Measurements from ENCODE around the gene SCO2.
A peak's percentile ranks its signal among the peaks of the same experiment; 100 is the strongest.

The SCO2 gene

DNA sequence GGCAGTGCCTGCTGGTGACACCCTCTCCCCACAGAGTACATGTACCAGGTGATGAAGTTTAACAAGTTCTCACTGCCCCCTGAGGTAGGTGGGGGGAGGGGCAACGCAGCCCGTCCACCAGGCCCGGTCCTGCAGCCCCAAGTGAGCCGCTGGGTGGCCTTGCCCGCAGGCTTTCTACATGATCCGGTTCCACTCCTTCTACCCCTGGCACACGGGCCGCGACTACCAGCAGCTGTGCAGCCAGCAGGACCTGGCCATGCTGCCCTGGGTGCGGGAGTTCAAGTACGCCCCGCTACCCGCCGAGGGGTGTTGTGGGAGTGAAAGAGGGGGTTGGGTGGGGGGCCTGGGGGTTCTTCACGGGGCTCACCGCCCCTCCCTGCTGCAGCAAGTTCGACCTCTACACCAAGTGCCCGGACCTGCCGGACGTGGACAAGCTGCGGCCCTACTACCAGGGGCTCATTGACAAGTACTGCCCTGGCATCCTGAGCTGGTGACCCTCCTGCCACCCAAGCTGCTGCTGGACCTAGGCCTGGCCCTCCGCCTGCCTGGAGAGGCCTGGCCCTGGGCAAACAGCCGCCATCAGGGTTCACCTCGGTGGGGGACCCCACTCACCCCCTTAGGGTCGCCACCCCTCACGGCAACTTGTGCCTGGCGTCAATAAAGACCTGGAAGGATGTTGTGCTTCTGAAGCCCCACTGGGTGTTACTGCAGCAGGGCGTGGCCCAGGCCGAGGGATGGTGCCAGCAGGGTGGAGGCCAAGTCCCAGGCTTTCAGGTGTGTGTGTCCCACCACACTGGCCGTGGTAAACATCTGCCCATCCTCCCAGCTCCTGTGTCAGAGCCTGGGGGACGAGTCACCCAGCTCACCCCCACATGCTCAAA, 35.8 kb downstream of the SCO2 start:
- no peak for DNase-seq

- DNase-seq, result no peak
Measured at GRCh38 chr22:50488886-50489285, 36.5 kb downstream of the SCO2 start.

- no peak for DNase-seq
Measured at GRCh38 chr22:50488006-50488677, 37.3 kb downstream of the SCO2 start.

- DNase-seq, result no peak
Measured at GRCh38 chr22:50487290-50488005, 38.0 kb downstream of the SCO2 start.

- DNase-seq, result no peak
Measured at GRCh38 chr22:50486561-50487289, 38.7 kb downstream of the SCO2 start, which contains the start of gene MIOX. Gene MIOX, plus strand, starts transcription at chr22:50486859. Its CDS starts 39 bp downstream, at chr22:50486898.

DNA sequence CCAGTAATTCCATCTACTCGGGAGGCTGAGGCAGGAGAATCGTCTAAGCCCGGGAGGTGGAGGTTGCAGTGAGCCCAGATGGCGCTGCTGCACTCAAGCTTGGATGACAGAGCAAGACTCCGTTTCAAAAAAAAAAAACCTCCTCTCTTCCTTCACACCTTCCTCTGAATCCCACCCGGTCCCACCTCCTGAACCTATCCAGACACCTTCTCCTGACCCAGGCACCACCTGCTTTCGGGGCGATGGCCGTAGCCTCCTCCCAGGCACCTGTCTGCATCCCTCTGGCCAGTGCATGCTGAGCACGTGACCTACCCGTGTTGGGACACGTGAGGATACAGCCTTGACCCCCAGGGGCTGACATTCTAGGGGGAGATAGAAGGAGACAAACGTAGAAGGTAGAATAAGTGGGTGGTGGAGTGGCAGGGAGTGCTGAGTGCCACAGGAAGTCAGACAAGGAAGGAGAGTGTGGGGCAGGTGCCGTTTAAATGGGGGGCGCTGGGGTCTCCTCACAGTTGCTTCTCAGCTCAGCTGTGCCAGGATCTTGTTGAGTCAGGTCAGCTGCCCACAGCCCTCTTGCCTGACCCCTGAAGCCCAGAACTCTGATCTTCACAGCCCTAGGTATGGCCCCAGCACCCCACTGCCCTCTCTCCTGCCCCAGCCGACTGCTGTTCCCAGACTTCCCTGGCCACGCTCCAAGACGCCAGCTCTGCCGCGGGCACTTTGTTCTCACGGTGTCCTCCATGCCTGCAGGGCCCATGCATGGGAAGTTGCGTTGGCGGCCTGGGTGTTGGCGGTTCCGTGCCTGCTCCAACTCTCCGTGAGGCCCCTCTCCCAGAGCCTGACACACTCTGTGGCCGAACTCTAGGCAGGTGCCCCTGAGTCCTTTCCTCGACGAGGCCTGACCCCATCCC, 39.9 kb downstream of the SCO2 start:
- no peak for DNase-seq

DNA sequence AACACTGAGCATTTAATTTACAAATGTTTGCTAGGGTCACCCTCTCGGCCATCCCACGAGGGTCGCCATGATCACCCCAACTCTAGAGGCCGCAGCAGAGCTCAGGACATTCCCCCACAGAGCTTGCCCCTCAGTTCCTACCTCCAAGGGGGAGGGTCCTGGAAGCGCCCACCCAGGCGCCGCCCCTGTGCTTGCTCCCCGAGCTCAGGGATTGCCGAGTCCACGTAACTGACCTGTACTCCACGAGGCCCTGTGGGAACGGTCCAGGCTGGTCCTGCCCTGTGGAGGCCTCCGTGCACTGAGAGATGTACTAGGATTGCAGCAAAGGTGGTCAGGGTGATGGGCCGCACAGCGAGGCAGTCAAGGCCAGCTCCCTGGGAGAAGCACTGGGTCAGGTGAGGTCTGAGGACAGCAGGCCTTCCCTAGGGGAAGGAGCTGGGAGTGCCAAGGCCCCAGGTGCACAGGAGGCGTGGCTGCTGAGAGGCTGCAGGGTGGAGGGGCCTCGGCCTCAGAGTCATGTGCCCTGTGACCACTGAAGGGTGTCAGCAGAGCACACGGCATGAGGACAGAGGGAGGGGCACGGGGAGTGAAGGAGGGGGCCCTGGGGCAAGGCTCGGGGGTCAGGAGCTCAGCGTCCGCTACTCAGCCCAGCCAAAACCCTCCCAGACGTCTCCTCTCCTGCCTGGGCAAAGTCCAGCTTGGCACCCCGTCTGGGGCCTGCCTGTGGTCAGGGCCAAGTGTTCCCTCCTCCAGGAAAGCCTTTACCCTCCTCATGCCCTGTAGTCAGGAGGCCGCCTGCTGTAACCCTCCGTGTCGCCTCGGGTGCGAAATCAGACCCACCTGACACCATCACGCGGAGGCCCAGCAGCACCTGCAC, 41.2 kb downstream of the SCO2 start:
- DNase-seq, result no peak

- no peak for DNase-seq
Measured at GRCh38 chr22:50483556-50483955, 41.8 kb downstream of the SCO2 start.

DNA sequence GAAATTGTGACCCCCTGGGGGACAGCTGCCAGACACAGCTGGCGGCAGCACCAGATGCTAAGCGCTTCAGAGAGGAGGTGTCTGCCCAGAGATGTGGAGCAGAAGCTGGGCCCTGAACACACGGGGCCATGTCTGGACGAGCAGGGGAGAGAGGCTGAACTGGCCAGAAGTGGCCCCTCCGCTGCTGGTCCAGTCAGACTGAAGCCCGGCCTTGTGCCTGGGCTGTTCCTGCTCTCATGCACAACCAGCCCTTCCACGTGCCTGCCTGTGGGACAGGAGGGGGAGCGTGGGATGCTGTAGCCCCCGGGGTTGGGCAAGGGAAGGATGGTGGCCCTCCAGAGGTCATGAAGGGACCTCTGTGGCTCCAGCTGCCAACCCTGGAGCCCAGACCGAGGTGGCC, 42.3 kb downstream of the SCO2 start:
- no peak for DNase-seq

DNA sequence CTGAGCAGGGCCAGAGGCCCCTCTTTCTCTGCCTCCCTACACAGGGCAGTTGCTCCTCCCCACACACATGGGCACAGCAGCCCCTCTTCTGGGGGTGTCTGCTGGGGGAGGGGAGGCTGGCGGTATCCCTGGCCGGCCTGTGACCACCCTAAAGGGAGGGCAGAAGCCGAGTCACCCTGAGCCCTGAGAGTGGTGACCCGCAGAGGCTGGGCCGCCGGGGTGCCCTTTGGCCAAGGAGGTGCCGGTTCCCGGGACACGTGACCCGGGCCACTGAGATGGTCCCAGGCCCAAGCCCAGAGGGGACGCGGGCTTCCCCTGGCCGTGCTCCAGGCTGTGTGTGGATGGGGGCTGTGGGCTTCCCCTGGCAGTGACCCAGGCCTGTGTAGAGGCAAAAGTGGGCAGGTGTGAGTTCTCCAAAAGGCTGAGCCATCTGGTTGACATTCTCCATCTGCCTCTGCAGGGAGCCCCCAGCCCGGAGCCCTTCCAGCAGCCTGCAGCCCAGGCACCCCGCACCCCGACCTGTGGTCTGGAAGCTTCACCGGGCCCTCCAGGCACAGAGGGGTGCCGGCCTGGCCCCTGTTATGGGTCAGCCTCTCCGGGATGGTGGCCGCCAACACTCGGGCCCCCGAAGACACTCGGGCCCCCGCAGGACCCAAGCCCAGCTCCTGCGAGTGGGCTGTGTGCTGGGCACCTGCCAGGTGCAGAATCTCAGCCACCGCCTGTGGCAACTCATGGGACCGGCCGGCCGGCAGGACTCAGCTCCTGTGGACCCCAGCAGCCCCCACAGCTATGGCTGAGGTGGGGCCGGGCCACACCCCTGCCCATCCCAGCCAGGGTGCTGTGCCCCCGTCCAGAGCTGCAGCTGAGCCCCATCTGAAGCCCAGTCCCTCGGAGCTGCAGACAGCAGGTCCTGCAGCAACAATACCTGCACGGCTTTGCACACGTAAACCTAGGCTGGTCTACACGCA, 43.0 kb downstream of the SCO2 start:
- peak; percentile 47 for DNase-seq

- DNase-seq, result peak; percentile 56
Measured at GRCh38 chr22:50481440-50482106, 43.8 kb downstream of the SCO2 start, which contains the start of gene ADM2. Gene ADM2, plus strand, starts transcription at chr22:50481543. Its CDS starts 305 bp downstream, at chr22:50481848.

- DNase-seq, result no peak
Measured at GRCh38 chr22:50481045-50481439, 44.4 kb downstream of the SCO2 start.

- DNase-seq, result no peak
Measured at GRCh38 chr22:50479721-50480120, 45.7 kb downstream of the SCO2 start.

GRCh38 chr22:50477923-50478322, 47.5 kb downstream of the SCO2 start:
- DNase-seq, result no peak

GRCh38 chr22:50476868-50477267, 48.5 kb downstream of the SCO2 start:
- DNase-seq, result no peak

DNA sequence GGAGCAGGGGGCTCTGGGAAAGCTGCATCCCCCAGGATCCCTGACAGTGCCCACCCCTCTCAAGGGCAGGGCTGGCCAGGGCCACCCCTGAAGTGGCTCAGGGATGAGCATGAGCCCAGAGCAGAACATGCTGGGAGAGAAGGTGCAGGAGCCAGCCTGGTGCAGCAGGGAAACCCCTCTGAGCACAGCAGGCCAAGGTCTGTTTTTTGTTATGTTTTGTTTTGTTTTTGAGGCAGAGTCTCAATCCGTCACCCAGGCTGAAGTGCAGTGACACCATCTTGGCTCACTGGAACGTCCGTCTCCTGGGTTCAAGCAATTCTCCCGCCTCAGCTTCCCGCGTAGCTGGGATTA, 49.8 kb downstream of the SCO2 start:
- no peak for DNase-seq

DNA sequence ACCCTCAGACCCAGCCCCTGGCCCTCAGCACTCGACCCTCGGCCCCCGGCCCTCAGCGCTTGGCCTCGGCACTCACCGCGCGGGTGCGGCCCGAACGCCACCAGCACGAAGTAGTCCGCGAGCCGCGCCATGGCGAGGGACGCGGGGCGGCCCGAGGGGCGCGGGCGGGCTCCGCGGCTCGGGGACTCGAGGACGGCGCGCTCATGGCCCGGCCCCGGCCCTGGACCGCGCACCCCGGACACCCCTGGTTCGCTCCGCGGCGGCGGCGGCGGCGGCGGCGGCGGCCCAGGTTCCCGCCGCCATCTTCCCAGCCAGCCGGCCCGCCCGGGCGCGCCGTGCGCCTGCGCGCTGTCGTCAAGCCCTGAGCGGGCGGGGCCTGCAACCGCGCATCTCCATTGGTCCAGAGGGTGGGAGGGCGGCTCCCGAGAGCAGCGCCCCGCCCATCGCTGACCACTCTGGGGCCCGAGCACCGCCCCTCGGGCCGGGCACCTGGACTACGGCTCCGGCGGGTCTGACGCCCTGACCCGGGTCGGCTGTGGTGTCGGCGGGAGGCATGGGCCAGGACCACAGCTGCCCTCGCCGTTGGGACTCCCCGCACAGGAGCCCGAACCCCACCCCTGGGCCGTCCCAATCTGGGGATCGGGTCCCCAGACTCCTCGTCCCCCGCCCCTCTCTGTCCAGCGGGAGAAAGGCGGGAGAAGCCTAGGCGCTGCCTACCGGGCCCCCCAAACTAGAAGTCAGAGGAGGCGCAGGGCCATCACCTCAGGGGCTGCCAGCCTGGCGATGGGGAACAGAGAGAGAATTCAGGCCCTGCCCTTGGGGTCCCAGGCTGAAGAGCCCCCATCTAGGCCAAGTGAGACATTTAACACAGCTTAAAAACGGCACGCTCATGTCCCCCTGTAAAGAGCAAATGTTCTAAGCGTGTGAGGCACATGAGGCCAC, 50.4 kb downstream of the SCO2 start, which contains the start of gene SBF1:
Gene SBF1, minus strand, starts transcription at position 326 of the 942 bp plus-strand sequence. Its CDS starts 195 bp downstream, at position 131.
- peak; percentile 94 for DNase-seq
